Choroid plexus epithelial cell (primary cell): ENCODE measurements around the gene LRFN4.

Experiments used
- DNase-seq: peaks from one replicate; pipeline ENCODE4 v3.0.0-alpha.2; 2010; ENCODE audit warnings: low read depth
- H3K4me3 ChIP-seq: 2 replicates; pipeline ENCODE4 v1.5.1; 2011; ENCODE audit warnings: low read depth, mild to moderate bottlenecking, control low read depth, low read length, moderate library complexity
- TF ChIP-seq, protein P1 (sequence below): conservative IDR thresholded peaks from 2 replicates; pipeline ENCODE4 v1.5.1; 2011; ENCODE audit warnings: low read depth, mild to moderate bottlenecking, control low read depth, inconsistent platforms, low read length, moderate library complexity

The LRFN4 gene

DNA sequence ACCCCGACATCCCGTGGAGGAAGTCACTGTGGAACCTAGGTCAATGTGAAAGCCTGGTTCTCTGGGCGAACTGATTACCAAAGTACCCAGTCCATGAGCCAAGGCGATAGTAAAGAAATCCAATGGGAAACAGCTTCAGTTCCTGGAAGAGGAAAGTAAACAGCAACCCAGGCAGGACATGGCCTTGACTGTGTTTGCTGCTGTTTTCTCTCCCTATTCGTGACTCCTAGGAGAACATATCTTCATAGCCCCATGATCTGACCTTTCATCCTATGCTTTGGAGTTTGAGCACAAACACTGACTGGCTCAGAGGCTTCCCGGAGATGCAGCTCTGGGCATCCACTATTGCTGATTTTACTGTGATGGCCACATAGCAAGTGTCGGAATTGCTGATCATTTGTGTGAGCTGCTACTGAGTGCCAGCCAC lies 45.1 kb downstream of the LRFN4 start:
- DNase-seq: no peak
- H3K4me3 ChIP-seq: no peak overlapping the region
- TF ChIP-seq, protein P1, sequence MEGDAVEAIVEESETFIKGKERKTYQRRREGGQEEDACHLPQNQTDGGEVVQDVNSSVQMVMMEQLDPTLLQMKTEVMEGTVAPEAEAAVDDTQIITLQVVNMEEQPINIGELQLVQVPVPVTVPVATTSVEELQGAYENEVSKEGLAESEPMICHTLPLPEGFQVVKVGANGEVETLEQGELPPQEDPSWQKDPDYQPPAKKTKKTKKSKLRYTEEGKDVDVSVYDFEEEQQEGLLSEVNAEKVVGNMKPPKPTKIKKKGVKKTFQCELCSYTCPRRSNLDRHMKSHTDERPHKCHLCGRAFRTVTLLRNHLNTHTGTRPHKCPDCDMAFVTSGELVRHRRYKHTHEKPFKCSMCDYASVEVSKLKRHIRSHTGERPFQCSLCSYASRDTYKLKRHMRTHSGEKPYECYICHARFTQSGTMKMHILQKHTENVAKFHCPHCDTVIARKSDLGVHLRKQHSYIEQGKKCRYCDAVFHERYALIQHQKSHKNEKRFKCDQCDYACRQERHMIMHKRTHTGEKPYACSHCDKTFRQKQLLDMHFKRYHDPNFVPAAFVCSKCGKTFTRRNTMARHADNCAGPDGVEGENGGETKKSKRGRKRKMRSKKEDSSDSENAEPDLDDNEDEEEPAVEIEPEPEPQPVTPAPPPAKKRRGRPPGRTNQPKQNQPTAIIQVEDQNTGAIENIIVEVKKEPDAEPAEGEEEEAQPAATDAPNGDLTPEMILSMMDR: no peak

DNA sequence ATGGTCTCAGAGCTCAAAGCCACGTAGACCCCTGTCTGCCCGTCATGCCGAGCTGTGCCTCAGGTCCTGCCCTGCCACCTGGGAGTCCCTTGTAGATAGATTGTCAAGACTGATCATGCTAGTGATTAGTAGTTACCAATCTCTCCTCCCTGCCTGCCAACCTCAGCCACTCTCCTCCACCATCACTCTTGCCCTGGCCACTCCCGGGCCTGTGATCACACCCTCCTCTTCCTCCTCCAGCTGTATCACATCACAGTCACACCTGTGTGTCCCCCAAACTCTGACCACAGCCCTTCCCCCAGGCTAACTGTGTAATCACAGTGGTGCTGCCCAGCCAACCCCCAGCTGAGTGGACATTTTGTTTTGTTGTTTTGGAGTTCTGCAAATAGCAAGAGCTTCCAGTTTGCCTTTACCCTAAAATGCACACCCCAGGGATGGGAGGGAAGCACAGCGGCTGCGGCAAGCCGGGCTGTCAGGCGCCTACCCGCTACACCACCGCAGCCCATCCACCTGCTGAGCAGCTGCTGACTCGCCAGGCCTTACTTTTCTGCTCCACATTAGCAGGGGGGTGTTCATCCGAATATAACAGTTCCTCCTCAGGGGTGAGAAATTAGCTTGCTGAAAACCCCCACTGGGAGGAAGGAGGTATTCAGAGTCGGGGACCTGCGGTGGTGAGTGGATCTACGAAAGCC lies 45.8 kb downstream of the LRFN4 start:
- DNase-seq: no peak
- no peak overlapping the region for H3K4me3 ChIP-seq
- TF ChIP-seq, protein P1: no peak

DNA sequence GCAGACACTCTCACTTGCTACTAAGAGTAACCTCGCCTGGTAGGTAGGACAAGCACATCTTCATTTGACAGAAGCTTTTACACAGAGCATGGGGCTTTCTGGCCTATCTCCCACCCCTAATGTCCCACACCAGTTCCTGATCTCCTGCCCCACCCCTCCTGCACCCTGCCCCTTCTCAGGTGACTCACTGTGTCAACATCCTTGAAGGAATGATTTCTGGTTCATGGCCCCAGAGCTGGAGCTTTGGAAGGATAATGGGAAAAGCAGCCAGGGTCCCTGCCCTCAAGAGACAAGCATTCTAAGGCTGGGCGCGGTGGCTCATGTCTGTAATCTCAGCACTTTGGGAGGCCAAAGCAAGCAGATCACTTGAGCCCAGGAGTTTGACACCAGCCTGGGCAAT lies 47.2 kb downstream of the LRFN4 start:
- H3K4me3 ChIP-seq: no peak overlapping the region
- DNase-seq: no peak
- TF ChIP-seq, protein P1: no peak

DNA sequence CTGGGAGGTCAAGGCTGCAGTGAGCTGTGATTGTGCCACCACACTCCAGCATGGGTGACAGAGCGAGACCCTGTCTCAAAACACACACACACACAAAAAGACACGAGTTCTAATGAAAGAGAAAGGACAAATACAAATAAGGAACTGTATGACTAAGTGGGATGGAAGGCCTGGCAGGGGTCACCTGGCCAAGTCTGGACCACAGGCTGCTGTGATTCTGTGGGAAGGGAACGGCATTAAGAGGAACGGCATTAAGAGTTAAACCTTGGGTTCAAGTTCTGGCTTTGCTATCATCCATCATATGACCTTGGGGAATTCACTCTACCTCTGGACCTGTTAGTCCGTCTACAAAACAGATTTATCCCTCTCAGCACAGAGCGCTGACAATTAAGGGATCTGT lies 47.7 kb downstream of the LRFN4 start:
- TF ChIP-seq, protein P1: no peak
- DNase-seq: peak; percentile 62
- H3K4me3 ChIP-seq: peak overlapping the region; percentile 16

DNA sequence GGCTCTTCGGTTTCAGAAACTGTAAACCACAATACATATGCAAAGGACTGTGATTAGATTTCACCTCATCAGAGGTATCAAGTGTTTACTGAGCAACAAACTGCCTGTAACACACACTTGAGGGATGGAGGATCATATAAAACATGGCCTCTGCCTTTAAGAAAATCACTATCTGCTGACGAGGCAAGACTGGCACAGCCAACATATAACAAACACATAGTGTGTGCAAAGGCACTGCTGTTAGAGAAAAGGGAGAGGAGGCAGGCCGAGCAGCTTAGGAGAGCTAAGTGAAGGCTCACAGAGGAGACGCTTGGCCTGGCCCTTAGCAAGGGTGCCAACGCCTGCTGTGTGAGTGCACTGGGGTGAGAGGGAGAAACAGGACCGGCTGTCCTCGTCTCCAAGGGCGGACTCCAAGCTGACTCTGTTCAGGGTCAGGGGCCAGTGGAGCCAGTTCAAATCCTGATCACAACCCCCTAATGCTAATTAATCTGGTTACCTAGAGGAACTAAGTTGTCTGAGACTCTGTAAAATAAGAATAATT lies 48.2 kb downstream of the LRFN4 start:
- peak overlapping the region; percentile 23 for H3K4me3 ChIP-seq
- no peak for DNase-seq
- TF ChIP-seq, protein P1: no peak

DNA sequence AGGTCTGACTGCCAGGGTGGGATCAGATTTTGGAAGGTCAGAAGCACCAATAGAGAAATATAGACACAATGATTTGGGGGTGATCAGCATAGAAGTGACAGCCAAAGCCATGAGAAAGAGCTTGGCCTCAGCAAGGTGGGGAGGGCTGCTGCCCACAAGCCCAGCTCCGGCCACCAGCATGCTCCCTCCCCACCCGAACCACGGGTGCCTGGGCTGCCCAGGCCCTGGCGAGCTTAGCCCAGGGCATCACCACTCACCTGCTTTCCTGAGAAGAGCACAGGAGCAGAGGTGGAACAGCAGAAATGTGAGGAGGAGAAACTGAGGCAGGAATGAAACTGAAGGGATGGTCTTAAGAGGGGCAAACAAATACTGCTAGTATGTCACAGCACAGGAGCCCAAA lies 48.8 kb downstream of the LRFN4 start:
- TF ChIP-seq, protein P1: no peak
- DNase-seq: no peak
- H3K4me3 ChIP-seq: peak overlapping the region; percentile 35

DNA sequence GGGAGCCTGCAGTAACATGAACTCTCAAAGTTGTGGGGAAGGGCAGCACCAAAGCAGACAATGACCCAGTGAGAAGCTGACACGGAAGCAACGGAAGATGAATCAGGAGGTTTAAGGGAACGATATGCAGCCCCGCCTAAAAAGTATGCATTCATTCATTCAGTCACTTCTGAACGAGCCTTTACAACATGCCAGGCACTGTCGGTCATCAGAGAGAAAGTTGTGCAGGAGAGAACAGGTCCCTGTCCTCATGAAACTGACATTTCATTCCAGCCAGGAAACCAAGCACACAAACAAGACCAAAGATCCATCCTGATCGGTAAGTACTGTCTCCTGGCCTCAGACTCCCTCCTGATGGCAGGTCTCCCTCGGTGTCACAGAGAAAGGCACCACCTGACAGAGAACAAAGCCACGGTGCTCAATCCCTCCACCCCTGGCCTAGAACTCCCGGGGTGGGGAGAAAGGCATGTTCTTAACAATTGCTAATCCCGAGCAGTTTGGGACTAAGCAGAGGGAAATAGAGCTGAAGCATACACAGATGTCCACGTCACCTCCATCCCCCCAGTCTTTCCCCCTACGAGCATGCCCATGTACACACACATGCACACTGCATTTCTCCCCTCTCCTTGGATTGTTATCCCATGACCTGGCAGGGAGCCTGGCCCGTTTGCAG lies 49.3 kb downstream of the LRFN4 start:
- peak overlapping the region; percentile 35 for H3K4me3 ChIP-seq
- peak; percentile 64 for DNase-seq
- TF ChIP-seq, protein P1: no peak
